NCI-H82 (cell line): ENCODE data around the gene GRIP1.

Experiments used
- DNase-seq: peaks from one replicate; lab custom pipeline; 2025; lab: John Stamatoyannopoulos, UW

GRIP1 gene

DNA sequence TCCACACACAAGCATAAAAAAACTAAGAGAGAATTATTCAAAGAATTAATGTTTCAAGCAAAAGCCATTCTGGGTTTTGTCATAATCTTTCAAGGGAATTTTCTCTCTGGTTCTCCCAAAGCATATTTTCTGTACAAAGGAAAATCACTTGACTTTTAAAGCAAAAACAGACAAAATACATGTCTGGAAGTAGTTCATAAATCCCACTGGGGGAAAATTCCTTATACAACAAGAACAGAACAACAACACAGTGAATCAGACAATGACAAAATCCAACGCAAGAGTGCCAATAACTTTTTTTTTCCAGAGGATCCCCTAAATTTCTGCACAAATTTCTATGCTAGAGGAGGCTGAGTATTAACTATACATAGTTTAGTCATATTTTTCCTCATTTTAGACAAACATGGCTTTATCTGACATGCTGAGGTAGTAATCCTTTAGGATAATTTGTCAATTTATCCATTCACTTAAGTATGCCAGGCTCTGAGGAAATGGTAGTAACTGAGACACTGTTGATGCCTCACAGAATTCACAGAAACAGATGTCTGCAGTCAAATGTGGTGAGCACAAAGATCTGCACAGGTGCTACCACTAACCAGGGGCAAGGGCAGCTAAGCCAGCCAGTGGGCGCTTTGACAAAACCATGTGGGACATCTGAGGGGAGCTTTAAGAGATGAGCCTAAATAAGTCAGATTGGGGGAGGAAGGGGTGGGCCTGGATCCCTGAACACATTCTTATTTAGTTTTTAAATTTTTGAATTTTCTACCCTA, 38.0 kb downstream of the GRIP1 start:
- DNase-seq = no peak

DNA sequence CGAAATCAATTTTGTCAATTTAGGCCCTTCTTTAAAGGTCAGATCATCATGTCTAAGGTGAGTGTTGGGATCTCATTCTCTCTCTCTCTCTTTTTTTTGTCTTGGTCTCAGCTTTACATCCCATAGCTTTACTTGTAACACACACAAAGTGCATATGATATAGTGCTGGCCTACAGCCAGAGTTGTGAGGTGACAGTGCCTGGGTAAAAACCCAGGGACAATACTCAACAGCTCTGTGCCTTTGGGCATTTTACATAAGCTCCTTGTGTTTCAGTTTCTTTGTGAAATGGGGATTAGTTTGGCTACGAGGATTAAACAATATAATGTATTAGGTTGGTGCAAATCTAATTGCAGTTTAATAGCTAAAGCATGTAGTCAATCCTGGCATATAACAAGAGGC, 40.2 kb downstream of the GRIP1 start:
- peak; percentile 75 for DNase-seq

DNA sequence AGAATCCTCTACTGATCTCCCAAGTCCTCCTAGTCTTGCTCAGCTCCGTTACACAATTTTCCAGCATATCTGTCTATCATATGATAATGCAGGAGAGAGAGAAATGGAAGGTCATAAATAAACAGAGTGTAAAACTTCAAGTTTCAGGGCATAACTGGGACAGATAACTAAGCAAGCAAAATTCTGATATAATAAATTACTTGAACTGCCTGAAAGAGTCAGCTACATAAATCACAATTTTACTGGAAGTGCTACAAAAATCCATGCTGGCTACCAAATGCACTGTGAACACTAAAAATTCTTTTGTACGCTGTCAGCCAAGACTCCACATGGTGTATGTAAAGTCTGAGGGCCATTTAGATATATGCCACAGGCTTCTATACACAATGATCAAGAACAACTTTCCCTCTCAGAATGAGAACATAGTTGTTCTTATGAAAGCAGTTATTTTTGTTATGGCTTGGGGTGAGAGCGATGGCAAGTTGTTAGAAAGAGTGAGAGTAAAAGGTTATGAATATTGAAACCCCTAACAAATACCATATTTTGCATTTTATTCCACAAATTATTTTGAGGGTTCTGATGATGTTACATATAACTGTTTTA, 41.1 kb downstream of the GRIP1 start:
- DNase-seq = no peak

DNA sequence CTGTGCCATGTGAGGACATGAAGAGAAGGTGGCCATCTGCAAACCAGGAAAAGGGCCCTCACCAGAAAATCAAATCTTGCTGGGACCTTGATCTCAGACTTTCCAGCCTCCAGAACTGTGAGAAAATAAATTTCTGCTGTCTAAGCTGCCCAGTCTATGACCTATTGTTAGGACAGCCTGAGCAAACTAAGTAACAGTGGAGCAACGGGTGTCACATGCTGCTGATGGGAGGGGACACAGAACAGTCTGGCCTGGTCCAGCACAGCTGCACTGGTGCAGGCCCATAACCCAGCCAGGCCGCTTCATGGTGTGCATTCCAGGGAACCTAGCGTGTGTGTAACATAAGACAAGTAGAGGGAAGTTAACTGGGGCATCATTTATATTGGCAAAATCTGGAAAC, 42.1 kb downstream of the GRIP1 start:
- DNase-seq = no peak

DNA sequence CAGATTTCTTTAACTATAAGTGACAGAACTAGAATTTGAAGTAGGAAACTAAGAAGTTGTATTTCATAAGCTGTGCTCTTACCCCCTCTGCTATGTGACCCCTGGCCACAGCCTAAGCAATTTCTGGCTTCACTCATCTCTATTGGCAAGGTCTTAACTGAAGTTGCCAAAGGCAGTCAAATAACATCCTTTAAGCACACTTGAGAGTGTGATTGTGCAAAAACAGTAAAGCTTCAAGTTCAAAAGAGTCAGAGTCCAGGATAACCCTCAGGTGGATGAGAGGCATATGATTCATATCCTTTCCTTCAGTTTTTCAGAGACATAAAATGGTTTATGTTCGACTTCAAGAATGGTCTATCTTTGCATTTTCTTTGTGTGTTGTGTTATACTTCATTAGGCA, 45.2 kb downstream of the GRIP1 start:
- no peak for DNase-seq

DNA sequence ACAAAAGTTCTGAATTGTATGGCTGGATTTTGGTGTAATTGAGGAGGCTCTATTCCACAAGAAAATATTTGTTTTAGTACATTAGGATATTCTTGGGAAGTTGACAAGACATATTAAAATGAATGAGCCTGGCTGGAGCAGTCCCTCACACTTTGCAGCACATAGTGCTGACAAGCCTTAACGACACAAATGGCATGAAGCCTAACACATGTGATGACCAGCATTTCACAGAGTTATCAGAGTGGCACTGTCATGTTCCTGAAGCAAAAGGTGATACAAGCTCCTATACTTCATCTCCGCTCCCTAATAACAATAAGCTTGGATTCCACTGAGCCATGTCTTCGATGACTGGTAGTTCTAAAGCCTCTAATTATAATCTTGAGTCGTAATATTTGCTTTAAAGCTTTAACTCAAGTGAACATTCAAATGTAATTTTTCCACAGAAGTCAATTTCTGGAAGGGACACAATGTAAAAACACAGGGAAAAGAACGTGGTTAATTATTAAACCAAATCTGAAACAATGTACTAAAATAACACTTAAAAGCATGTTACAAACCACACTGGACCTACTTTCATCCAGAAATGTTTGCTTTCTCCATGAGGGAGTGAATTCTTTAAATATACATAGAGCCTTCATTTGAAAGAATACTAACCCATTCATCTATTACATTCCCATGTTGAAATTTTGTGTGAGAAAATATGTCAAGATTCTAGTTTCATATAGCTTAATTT, 49.6 kb downstream of the GRIP1 start:
- no peak for DNase-seq

DNA sequence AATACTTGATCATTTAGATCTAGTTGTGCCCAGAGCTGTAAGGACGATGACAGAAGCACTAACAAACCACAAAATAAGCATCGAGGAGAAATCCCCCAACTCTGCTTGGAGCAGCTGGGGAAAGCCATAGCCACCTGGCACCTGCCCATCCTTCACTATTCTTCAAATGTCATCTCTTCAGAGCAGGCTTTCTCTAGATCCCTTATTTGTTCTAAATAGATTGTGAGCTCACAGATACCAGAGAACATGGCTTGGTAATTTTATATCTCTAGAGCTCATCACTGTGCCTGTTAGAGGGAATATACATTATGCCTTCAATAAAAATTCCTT, 50.9 kb downstream of the GRIP1 start:
- DNase-seq = no peak

DNA sequence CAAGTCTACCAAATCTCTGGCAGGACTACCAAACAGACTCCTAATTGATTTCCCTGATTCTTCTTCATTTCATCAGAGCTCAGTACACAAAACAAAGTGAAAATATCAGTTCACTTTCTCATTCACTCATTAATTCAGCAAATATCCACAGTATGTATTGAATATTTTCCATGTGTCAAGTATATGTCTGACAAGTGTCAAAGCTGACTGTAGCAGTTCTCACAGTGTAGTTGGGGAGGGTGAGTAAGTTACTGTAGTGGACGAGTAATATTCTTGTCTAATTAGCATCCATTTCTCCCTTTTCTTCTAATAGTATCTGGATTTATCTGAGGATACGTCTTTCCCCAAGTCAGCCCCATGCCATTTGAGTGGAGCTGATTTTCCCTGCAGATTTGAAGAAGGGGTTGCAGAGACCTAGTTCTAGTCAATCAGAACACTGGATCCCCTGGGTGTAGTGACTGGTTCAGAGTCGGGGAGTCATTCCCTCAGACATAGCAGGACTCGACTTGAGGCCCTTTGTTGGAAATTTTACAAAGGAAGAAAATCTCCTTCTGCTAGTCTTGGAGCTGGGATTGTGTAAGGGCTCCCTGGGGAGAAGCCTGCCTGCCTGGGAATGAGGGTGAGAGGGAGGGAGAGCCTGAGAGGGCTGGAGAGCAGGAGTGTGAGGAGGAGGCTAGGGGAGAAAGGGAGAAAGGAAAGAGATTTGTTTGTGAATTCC, 51.4 kb downstream of the GRIP1 start:
- DNase-seq = peak; percentile 40

DNA sequence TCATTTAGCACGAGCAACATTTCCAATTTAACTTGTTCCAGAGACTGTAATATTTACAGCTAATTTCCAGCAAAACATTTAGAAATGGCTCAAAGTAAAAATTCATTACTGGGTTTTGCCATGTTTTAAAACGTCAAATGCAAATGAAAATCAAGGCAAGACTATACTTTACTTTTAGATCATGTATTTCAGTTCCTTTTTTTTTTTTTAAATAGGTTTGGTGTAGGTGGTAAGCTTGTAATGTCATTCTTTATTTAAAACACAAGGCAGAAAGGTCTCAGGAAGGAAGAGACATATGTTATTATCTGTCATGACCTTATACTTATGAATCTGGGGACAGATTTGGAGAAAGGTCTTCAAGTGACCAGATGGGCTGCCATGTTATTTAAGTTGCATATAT, 54.1 kb downstream of the GRIP1 start:
- DNase-seq = no peak

DNA sequence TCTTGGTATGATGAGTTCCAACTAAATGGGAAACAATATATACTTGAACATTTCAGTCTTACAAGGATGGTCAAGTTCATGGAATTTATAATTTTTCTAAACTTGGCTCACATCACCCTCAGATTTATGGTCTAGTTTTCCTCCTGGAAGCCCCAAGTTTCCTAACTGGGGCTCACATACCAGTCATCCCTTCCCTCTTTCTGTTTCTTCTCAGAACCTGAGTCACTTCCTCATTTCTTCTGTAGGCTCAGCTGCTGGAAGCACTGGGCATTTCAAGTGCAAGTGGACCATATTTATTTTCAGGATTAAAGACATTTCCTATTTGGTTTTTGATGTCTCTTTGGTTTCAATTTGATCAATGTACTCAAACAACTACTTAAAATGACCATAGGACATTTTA, 55.4 kb downstream of the GRIP1 start:
- DNase-seq = no peak

DNA sequence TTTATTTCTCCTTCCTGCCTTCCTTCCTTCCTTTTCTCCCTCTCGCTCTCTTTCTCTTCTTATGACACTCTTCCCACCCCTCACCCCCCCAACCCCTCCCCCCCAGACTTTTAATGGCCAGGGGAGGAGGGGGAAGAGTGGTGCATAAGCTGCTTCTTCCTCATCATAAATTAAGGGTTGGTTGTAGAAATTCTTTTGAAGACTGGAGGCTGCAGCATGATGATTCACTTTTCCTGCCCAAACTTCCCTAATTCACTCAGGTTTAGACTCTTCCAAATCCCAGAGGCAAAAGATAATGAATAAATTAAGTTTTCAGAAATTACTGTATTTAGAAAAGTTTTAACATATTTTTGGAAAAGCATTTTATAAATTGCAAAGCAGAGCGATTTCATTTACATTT, 58.2 kb downstream of the GRIP1 start:
- no peak for DNase-seq

DNA sequence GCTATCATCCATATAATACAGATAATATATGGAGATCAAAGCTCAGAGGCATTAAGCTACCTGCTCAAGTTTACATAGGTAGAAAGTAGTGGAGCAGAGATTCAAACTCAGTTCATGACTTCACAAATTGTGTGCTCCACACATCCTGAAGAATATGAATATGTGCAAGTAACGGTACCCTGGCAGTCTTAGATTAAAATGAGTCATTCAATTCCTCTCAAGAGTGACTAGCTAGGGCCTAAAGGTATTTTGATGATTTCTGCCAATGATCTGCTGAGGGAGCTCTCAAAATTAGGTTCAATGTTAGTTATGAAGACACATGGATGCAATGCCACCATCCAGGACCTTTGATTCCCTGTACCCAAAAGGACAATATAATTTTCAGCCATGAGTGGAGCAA, 58.9 kb downstream of the GRIP1 start:
- no peak for DNase-seq

DNA sequence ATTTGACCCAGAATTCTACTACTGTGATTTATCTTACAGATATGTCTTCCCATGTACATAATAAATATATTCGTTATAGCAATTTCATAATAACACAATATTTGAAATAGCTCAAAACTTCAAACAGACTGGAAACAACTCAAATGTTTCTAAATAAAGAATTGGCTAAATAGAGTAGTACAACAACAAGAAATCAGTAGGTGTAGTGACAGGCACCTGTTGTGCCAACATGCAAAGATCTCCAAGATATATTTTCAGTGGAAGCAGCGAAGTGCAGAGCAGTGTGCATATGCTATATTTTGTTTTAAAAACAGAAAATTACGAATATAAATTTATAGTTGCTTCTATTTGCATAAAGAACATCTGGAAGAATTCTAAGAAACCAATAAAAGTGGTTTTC, 60.9 kb downstream of the GRIP1 start:
- DNase-seq = no peak

DNA sequence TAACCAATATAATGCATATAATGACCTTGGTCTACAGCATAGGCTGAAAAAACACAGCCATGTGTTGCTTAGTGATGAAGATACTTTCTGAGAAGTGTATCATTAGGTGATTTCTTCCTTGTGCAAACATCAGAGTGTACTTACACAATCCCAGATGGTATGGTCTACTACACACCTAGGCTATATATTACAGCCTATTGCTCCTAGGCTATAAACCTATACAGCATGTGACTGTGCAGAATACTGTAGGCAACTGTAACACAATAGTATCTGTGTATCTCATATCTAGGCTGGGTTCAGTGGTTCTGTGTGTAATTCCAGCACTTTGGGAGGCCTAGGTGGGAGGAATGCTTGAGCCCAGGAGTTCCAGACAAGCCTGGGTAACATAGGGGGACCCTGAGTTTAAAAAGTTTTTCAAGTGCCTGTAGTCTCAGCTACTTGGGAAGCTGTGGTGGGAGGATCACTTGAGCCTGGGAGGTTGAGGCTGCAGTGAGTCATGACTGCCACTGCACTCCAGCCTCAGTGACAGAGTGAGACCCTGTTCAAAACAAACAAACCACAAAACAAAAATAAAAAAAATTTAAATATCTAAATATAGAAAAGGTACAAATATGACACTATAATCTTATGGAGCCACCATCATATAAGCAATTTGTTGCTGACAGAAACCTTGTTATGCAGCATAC, 66.6 kb downstream of the GRIP1 start:
- DNase-seq = no peak

DNA sequence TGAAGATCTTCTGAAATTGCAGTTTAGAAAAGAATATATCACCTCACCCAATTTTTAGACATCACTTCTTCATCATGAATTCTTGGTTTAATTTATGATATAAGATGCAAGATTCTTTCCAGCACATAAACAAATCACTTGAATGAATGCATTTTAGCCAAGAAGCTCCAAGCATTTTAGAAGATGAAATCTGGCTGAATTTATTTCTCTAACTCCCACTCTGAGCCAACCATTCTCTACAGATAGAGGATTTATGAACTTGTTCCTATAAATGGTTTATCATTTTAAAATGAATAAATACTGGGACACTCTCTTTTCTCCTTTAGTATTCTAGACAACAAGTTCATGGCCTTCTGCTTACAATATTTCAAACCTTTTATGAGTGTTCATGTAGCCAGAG, 71.7 kb downstream of the GRIP1 start:
- no peak for DNase-seq

DNA sequence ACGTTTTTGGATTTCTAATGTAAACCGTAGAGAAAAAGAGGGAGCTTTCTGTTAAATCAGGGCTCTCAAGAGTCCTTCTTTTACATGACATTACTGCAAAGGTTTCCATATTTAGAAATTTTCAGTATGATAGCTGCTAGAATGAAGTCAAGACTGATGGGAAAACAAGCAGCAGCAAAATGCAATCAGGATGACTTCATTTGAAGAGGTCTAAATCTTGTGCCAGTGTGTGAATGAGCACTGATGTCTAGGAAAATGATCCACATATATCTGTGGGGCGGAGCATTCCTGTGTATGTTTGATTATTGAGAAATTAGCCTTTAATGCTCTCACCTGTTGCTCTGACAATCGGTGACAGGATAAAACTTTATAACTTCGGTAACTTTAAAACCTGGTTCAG, 73.6 kb downstream of the GRIP1 start:
- no peak for DNase-seq

DNA sequence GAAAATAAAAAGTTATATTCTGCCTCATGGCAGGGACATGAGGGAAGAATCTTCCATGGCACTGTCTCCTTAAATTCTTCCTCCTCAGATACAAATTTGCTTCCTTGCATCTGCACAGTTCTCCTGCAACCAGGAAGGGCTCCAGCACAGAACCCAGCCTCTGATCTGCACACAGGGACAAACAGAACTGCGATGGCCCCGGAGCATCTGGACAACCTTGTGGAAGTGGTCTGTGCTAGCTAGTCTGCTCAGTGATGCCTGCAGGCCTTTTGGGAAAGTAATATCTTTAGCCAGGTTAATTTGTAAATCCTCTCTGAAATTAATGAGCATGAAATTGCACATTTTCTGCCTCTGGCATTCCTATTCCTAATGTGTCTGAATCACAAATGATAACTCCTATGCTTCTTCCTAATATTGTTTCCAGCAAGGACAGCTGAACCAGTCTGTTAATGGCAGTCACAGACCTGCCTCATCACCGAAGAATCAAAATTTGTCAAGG, 74.8 kb downstream of the GRIP1 start:
- no peak for DNase-seq

DNA sequence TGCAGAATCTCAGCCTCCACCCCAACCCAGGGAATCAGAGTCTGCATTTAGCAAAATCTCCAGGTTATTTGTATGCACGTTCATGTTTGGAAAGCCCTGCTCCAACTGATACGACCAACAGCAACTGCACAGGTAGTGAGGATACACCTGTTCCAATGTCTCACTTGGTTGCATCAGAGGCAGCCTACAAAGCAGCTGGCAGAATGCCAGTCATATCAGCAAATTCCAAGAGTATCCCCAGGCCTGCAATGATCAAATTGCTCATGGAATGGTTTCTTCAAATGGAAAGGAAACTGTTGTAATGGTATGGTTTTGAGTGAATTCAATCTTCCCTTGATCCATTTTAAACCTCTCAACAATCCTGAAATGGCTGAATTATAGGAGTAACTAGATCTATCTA, 75.4 kb downstream of the GRIP1 start:
- no peak for DNase-seq

DNA sequence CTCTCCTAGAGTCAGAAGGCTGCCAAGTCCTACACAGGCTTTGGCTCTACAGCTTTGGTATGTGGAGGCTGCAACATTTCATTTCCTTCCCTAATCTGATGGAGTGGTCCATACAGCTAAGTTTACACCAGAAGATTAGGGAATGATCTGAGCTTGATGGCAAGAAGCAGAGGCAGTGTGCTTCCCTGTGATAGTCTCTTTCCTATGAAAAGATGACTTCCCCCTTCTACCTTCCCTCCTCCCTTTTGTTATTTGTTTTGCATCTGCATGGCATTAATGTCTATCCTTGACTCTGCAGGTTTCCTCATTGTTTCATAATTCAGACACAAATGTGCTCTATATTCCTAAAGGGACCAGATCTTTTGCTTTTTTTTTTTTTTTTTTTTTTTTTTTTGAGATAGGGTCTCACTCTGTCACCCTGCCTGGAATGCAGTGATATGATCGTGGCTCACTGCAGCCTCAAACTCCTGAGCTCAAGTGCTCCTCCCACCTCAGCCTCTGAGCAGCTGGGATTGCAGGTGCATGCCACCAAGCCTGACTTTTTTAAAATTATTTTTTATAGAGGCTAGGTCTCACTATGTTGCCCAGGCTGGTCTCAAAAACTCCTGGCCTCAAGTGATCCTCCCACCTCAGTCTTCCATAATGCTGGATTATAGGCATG, 76.3 kb downstream of the GRIP1 start:
- DNase-seq = no peak

DNA sequence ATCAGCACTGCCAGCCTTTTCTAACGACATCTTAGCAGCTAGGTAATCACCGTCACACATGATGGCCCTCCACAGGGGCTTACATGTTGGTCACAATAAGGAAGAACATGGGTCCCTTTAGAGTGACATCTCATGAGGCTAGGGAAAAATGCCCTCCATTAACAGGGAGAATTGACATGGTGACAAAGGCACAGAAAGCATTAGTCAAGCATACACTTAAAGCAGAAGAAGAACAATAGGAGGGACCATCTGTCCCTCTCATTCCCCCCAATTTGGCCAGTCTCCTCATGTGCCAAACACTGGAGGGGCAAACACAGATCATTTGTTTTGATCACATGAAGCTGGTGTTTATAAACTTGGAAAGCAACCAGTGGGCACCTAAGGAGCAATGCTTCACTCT, 78.0 kb downstream of the GRIP1 start:
- DNase-seq = no peak

DNA sequence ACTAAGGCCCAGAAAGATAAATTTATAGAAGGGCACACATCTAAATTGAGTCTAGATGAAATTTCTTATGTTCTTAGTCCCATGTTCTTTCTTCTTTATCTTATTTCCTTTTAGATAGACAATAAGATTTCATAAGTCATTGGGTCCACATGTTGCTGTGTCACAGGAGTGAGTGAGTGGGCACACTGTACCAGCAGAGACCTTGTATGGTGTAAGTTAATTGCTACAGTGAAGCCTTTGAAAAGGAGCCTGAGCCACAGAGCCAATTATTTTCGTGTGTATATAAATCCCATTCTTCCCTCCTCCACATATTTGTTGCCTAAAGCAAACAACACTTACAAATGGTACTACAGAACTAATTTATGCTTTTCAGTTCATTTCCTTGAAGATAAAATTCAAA, 79.1 kb downstream of the GRIP1 start:
- DNase-seq = no peak

DNA sequence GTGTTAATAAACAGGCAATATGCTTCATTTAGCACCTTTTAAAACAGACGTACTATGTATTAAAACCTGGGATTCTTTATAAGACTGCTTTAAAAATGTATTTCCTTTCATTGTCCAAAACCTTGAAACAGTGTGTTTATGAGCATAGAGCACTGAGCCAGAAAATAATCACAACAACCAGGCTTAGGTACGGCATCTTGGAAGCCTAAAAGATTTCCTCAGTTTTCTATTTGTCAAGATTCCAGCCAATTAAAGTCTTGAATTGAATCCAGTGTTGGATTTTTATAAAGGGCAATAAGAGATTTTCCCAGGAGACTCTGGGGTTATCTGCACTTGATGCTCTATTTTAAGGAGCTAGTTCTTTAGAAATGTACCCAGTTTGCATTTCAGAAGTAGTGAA, 80.3 kb downstream of the GRIP1 start:
- DNase-seq = no peak
